Neuronal stem cell (in vitro differentiated cells): Measurements from ENCODE around the gene AKIRIN1. TPM values are rescaled to one million over a fixed set of nuclear protein-coding genes. Genes with fewer than 3 reads are reported as not detected.

ENCODE experiments used
- DNase-seq: peaks from one replicate; pipeline ENCODE4 v3.0.0-alpha.2; 2013; ENCODE audit warnings: low spot score
- H2AFZ ChIP-seq: one replicate; pipeline ENCODE4 v1.6.1; 2013; ENCODE audit warnings: mild to moderate bottlenecking, low read length, inconsistent platforms
- H2AK5ac ChIP-seq: 2 replicates; pipeline ENCODE4 v1.6.1; 2013; ENCODE audit warnings: low read depth, mild to moderate bottlenecking, inconsistent platforms, low read length, moderate library complexity, mixed read lengths
- H2BK120ac ChIP-seq: 2 replicates; pipeline ENCODE4 v1.6.1; 2013; ENCODE audit warnings: low read depth, mild to moderate bottlenecking, inconsistent platforms, low read length, moderate library complexity, mixed read lengths
- H2BK12ac ChIP-seq: one replicate; pipeline ENCODE4 v1.6.1; 2013; ENCODE audit warnings: low read length, inconsistent platforms
- H2BK15ac ChIP-seq: 2 replicates; pipeline ENCODE4 v1.6.1; 2013; ENCODE audit warnings: mild to moderate bottlenecking, low read length, inconsistent platforms, mixed read lengths
- H2BK5ac ChIP-seq: one replicate; pipeline ENCODE4 v1.6.1; 2013; ENCODE audit warnings: inconsistent platforms, mild to moderate bottlenecking, low read length, moderate library complexity
- H3K14ac ChIP-seq: one replicate; pipeline ENCODE4 v1.6.1; 2013; ENCODE audit warnings: low read length, inconsistent platforms
- H3K18ac ChIP-seq: 2 replicates; pipeline ENCODE4 v1.6.1; 2013; ENCODE audit warnings: low read length, inconsistent platforms
- H3K23ac ChIP-seq: 2 replicates; pipeline ENCODE4 v1.6.1; 2013; ENCODE audit warnings: low read depth, mild to moderate bottlenecking, mixed read lengths, low read length, inconsistent platforms; ENCODE audit not compliant: poor library complexity
- H3K27ac ChIP-seq: replicated peaks from 3 replicates; pipeline ENCODE4 v1.5.1; 2013; ENCODE audit warnings: low read length, inconsistent platforms
- H3K27me3 ChIP-seq, 3 experiments: 2 replicates each; pipeline ENCODE4 v1.6.1; 2013; ENCODE audit warnings: low read length in 3 of 3, mild to moderate bottlenecking in 2 of 3, inconsistent platforms in 1 of 3, low read depth in 1 of 3, mixed read lengths in 1 of 3, moderate library complexity in 1 of 3; ENCODE audit not compliant: control insufficient read depth in 3 of 3, insufficient read depth in 3 of 3
- H3K36me3 ChIP-seq, 2 donors: replicated peaks in 1 of 2; 2 replicates each; pipeline ENCODE4 v1.6.1; 2013; ENCODE audit warnings: low read length in 2 of 2; ENCODE audit not compliant: control insufficient read depth in 2 of 2, insufficient read depth in 2 of 2
- H3K4ac ChIP-seq: 2 replicates; pipeline ENCODE4 v1.6.1; 2013; ENCODE audit warnings: inconsistent platforms, mild to moderate bottlenecking, low read length, moderate library complexity
- H3K4me1 ChIP-seq, 2 donors: 1 replicate in 1 of 2; 2 replicates in 1 of 2; pipeline ENCODE4 v1.6.1; 2013; ENCODE audit warnings: low read length in 2 of 2, low read depth in 1 of 2; ENCODE audit not compliant: control insufficient read depth in 2 of 2, insufficient read depth in 1 of 2
- H3K4me2 ChIP-seq: one replicate; pipeline ENCODE4 v1.6.1; 2013; ENCODE audit warnings: mild to moderate bottlenecking, low read length, inconsistent platforms; ENCODE audit not compliant: insufficient read depth, poor library complexity, severe bottlenecking
- H3K4me3 ChIP-seq, 2 donors: 2 replicates each; pipeline ENCODE4 v1.5.1; 2013; ENCODE audit warnings: low read length in 2 of 2, mild to moderate bottlenecking in 2 of 2, inconsistent platforms in 1 of 2, moderate library complexity in 1 of 2
- H3K79me1 ChIP-seq: one replicate; pipeline ENCODE4 v1.6.1; 2013; ENCODE audit warnings: low read depth, mild to moderate bottlenecking, inconsistent platforms, low read length, moderate library complexity
- H3K9ac ChIP-seq: one replicate; pipeline ENCODE4 v1.6.1; 2013; ENCODE audit warnings: mild to moderate bottlenecking, low read depth, low read length, inconsistent platforms; ENCODE audit not compliant: poor library complexity
- H3K9me3 ChIP-seq, 2 donors: replicated peaks in 1 of 2; 2 replicates each; pipeline versions ENCODE3 to v1.6.1; 2013; ENCODE audit warnings: low read length in 2 of 2, mild to moderate bottlenecking in 2 of 2, inconsistent platforms in 1 of 2, low read depth in 1 of 2, mixed read lengths in 1 of 2, moderate library complexity in 1 of 2; ENCODE audit not compliant: control insufficient read depth in 2 of 2, insufficient read depth in 1 of 2
- H4K8ac ChIP-seq: one replicate; pipeline ENCODE4 v1.6.1; 2013; ENCODE audit warnings: low read depth, mild to moderate bottlenecking, inconsistent platforms, low read length, moderate library complexity
- H4K91ac ChIP-seq: one replicate; pipeline ENCODE4 v1.6.1; 2013; ENCODE audit warnings: low read length, low read depth, mild to moderate bottlenecking, inconsistent platforms; ENCODE audit not compliant: poor library complexity
- WGBS, 2 donors: extraction: QIAGEN DNeasy Blood & Tissue Kit; methylation state at CpG; one replicate each; pipeline ENCODE4 v1.1.7; 2013; ENCODE audit warnings: missing lambda C conversion rate in 2 of 2, mixed read lengths in 1 of 2; ENCODE audit not compliant: insufficient read length in 2 of 2, insufficient replicate concordance in 1 of 2; ENCODE audit errors: extremely low coverage in 2 of 2; 5-methylcytosine and 5-hydroxymethylcytosine counted together
- polyA plus RNA-seq, 2 experiments: library from polyadenylated mRNA; stranded (reverse); fragments of 200-250 nt; gene quantifications; one replicate each; pipeline ENCODE4 v1.2.3, GENCODE V29; 2013

Gene AKIRIN1
- polyA plus RNA-seq (2013, experiment 1 of 2) = 106 TPM
- polyA plus RNA-seq (2013, experiment 2 of 2) = 110 TPM

- Histone ChIP-seq H3K9ac (peak within 1 kb of the TSS; percentile 97), H4K91ac (no peak within 1 kb of the TSS), H2BK12ac (no peak within 1 kb of the TSS), H2AK5ac (peak within 1 kb of the TSS; percentile 96), H3K4me1 (peaks cover 5 to 13% of the 10 kb centered on the region in 2 donors), H3K4me2 (peak within 1 kb of the TSS; percentile 87), H3K4me3 (peak within 1 kb of the TSS; percentile 82 to 99), H2AFZ (peak within 1 kb of the TSS; percentile 85), H3K14ac (peak within 1 kb of the TSS; percentile 71), H3K4ac (peak within 1 kb of the TSS; percentile 53), H3K23ac (peak within 1 kb of the TSS; percentile 100), H2BK120ac (peak within 1 kb of the TSS; percentile 98), H3K79me1 (peaks cover 2% of the 10 kb centered on the region), H3K36me3 (peaks cover 4 to 35% of the 10 kb centered on the region in 2 donors), H3K27me3 (no peaks in the 10 kb centered on the region), H2BK5ac (peak within 1 kb of the TSS; percentile 97), H3K18ac (peak within 1 kb of the TSS; percentile 99), H3K9me3 (no peaks in the 10 kb centered on the region), H3K27ac (peak within 1 kb of the TSS; percentile 86), H2BK15ac (peak within 1 kb of the TSS; percentile 97), H4K8ac (no peak within 1 kb of the TSS)
- DNase-seq = peak; percentile 97
- no CpG with 5 or more reads among the region's 76 CpGs for WGBS, 2 donors
Measured at GRCh38 chr1:38990738-38991637, at the start of gene AKIRIN1. Gene AKIRIN1 (plus strand): TSS chr1:38991276. CDS start chr1:38991381, 105 bp downstream.

DNA sequence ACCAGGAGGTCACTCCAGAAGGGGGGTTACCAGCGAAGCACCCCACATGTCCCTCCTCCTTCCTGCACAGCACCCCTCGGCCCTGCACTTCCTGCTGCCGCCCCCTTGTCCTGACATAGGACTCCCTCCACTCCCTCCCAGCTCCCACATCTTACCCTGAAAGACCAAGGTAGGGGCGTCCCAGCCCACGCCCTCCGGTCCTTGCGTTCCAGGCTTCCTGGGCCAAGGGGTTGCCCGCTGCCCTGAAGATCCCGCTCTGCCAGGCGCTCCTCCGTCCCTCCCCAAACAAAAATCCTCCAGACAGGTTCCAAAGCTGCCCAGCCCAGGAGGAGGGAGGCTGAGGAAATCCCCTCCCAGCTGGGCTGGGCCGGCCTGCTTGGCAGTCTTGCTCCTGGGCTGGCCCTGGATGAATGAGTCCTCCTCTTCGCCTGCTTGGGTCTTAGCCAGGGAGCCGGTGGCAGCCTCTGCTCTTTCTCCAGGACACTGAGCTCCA lies 49.5 kb upstream of the AKIRIN1 start, which contains the start of gene RHBDL2:
RHBDL2 (minus strand) TSS at position 304 of the 493 bp plus-strand sequence. CDS start 22,618 bp downstream, outside the sequence.
- Histone ChIP-seq H2BK120ac (no peak within 1 kb of the TSS), H3K23ac (no peak within 1 kb of the TSS), H3K36me3 (no peaks in the 10 kb centered on the region), H4K91ac (no peak within 1 kb of the TSS), H2AFZ (peak within 1 kb of the TSS; percentile 68), H4K8ac (no peak within 1 kb of the TSS), H2AK5ac (no peak within 1 kb of the TSS), H2BK5ac (no peak within 1 kb of the TSS), H3K79me1 (no peaks in the 10 kb centered on the region), H3K9ac (no peak within 1 kb of the TSS), H3K4ac (no peak within 1 kb of the TSS), H3K9me3 (no peaks in the 10 kb centered on the region), H3K4me3 (no peak within 1 kb of the TSS), H3K18ac (peak within 1 kb of the TSS; percentile 32), H3K14ac (no peak within 1 kb of the TSS), H3K27ac (no peak within 1 kb of the TSS), H2BK15ac (no peak within 1 kb of the TSS), H3K4me2 (no peak within 1 kb of the TSS), H2BK12ac (no peak within 1 kb of the TSS), H3K4me1 (peaks cover 2 to 4% of the 10 kb centered on the region in 2 donors), H3K27me3 (peaks cover 0 to 13% (median 0%) of the 10 kb centered on the region in 3 experiments)
- WGBS, 2 donors = no CpG with 5 or more reads among the region's 14 CpGs
- no peak for DNase-seq

GRCh38 chr1:38942664-38943428 lies 48.2 kb upstream of the AKIRIN1 start:
- Histone ChIP-seq H2AK5ac (no peak overlapping the region), H3K79me1 (no peaks in the 10 kb centered on the region), H3K27me3 (peaks cover 0 to 13% (median 0%) of the 10 kb centered on the region in 3 experiments), H2BK12ac (no peak overlapping the region), H3K4ac (no peak overlapping the region), H2BK15ac (no peak overlapping the region), H3K36me3 (no peaks in the 10 kb centered on the region), H3K23ac (no peak overlapping the region), H4K91ac (no peak overlapping the region), H3K27ac (no peak overlapping the region), H3K4me2 (no peak overlapping the region), H3K14ac (no peak overlapping the region), H3K9me3 (peaks cover 0 to 2% of the 10 kb centered on the region in 2 donors), H2BK5ac (no peak overlapping the region), H3K4me1 (peaks cover 2 to 4% of the 10 kb centered on the region in 2 donors), H2BK120ac (no peak overlapping the region), H4K8ac (no peak overlapping the region), H2AFZ (no peak overlapping the region), H3K9ac (no peak overlapping the region), H3K18ac (no peak overlapping the region), H3K4me3 (no peak overlapping the region)
- DNase-seq = no peak
- no CpG with 5 or more reads among the region's 10 CpGs for WGBS, 2 donors
